Uterus (tissue), 4 donors: Measurements from ENCODE around the gene SYT14. TPM values are rescaled to one million over a fixed set of nuclear protein-coding genes. Genes with fewer than 3 reads are reported as not detected.
"Not testable (repeated sequence)": the region's sequence is repeated elsewhere in the genome, so short reads cannot be mapped to it uniquely, and the experiment has no call there.

Source experiments
- DNase-seq, 2 donors: peaks; one replicate each; pipeline ENCODE4 v3.0.0-alpha.2; 2019 to 2020
- H3K27ac ChIP-seq, 2 donors: fragments of 200-600 bp; sonication (generic); 1 replicate in 1 of 2; 2 replicates in 1 of 2; pipeline ENCODE4 v1.5.1; 2016 to 2018
- H3K27me3 ChIP-seq, 2 donors: fragments of 200-600 bp; sonication (generic); one replicate each; pipeline ENCODE4 v1.5.1; 2018 to 2019; ENCODE audit warnings: control low read depth in 1 of 2
- H3K36me3 ChIP-seq, 2 donors: fragments of 200-600 bp; sonication (generic); one replicate each; pipeline ENCODE4 v1.5.1; 2019; ENCODE audit warnings: control low read depth in 1 of 2
- H3K4me1 ChIP-seq, 2 donors: fragments of 200-600 bp; sonication (generic); one replicate each; pipeline ENCODE4 v1.5.1; 2018 to 2019; ENCODE audit warnings: control low read depth in 1 of 2
- H3K4me3 ChIP-seq, 2 donors: fragments of 200-600 bp; sonication (generic); 1 replicate in 1 of 2; 2 replicates in 1 of 2; pipeline ENCODE4 v1.5.1; 2018 to 2019; ENCODE audit warnings: mild to moderate bottlenecking in 1 of 2
- H3K9me3 ChIP-seq, 2 donors: fragments of 200-600 bp; sonication (generic); one replicate each; pipeline ENCODE4 v1.5.1; 2019; ENCODE audit warnings: control low read depth in 1 of 2
- CTCF ChIP-seq, 4 experiments: fragments of 200-600 bp in 2 of 4; fragments of 450-650 bp in 2 of 4; sonication (generic) in 2 of 4; IDR thresholded peaks; one replicate each; pipeline ENCODE4 v1.5.1; 2016 to 2019; ENCODE audit warnings: antibody characterized with exemption in 4 of 4, mild to moderate bottlenecking in 2 of 4, moderate library complexity in 1 of 4
- POLR2A ChIP-seq, 2 donors: fragments of 450-650 bp; IDR thresholded peaks; one replicate each; pipeline ENCODE4 v1.6.1; 2016; ENCODE audit warnings: antibody characterized with exemption in 2 of 2, mild to moderate bottlenecking in 1 of 2, moderate library complexity in 1 of 2
- intact Hi-C: fragments of 100-400 bp; cut with DNase I; formaldehyde crosslinking; loops from one replicate; pipeline ENCODE4 v1.15.1; 2023; ENCODE audit warnings: low total_unique reads
- total RNA-seq, 4 donors: library from RNA; depleted of rRNA in 3 of 4; stranded (reverse); fragments of >200 nt in 3 of 4; gene quantifications; one replicate each; pipeline versions ENCODE4 v1.1.0 to v1.2.4, GENCODE V29; 2014 to 2023
- donor health status: DM: yes; HTN: yes; CAD: no.

Gene SYT14
- total RNA-seq, 4 donors from 2014 or later = under 0.01 to 1.0 TPM; not detected in 2

GRCh38 chr1:209960926-209961325 is 22.9 kb downstream of the SYT14 start:
- intact Hi-C loops = no loop called here
- Histone ChIP-seq H3K4me3 (no peak overlapping the region), H3K27me3 (no peaks in the 10 kb centered on the region), H3K4me1 (no peaks in the 10 kb centered on the region), H3K27ac (no peak overlapping the region), H3K9me3 (no peaks in the 10 kb centered on the region), H3K36me3 (no peaks in the 10 kb centered on the region)
- TF ChIP-seq POLR2A (IDR thresholded peaks at IDR 0.05) (no peak), CTCF (IDR thresholded peaks at IDR 0.05) (no peak)
- DNase-seq = no peak

GRCh38 chr1:209962388-209962787 is 24.4 kb downstream of the SYT14 start:
- intact Hi-C loops = no loop called here

GRCh38 chr1:209962856-209963255 is 24.8 kb downstream of the SYT14 start:
- Histone ChIP-seq H3K36me3 (no peaks in the 10 kb centered on the region), H3K27me3 (no peaks in the 10 kb centered on the region), H3K27ac (no peak overlapping the region), H3K4me3 (no peak overlapping the region), H3K9me3 (no peaks in the 10 kb centered on the region), H3K4me1 (no peaks in the 10 kb centered on the region)
- TF ChIP-seq CTCF (IDR thresholded peaks at IDR 0.05) = no peak
- no peak for TF ChIP-seq POLR2A (IDR thresholded peaks at IDR 0.05)
- intact Hi-C loops = no loop called here
- no peak for DNase-seq

More at GRCh38 chr1:209962388-209962787, 24.4 kb downstream of the SYT14 start:
- Histone ChIP-seq H3K27ac (no peak overlapping the region), H3K4me1 (no peaks in the 10 kb centered on the region), H3K9me3 (no peaks in the 10 kb centered on the region), H3K4me3 (no peak overlapping the region), H3K27me3 (no peaks in the 10 kb centered on the region), H3K36me3 (no peaks in the 10 kb centered on the region)
- no peak for TF ChIP-seq POLR2A (IDR thresholded peaks at IDR 0.05)
- no peak for TF ChIP-seq CTCF (IDR thresholded peaks at IDR 0.05)
- no peak for DNase-seq

GRCh38 chr1:209965996-209966395 is 28.0 kb downstream of the SYT14 start:
- H3K36me3 ChIP-seq = no peaks in the 10 kb centered on the region
- H3K4me1 ChIP-seq = no peaks in the 10 kb centered on the region
- TF ChIP-seq POLR2A (IDR thresholded peaks at IDR 0.05) (no peak), CTCF (IDR thresholded peaks at IDR 0.05) (no peak)
- no peak overlapping the region for H3K27ac ChIP-seq
- no peak for DNase-seq
- intact Hi-C loops = no loop called here
- H3K4me3 ChIP-seq = no peak overlapping the region
- H3K9me3 ChIP-seq = no peaks in the 10 kb centered on the region
- H3K27me3 ChIP-seq = no peaks in the 10 kb centered on the region

- H3K4me1 ChIP-seq, H3K27ac ChIP-seq, H3K9me3 ChIP-seq, H3K36me3 ChIP-seq, DNase-seq, H3K27me3 ChIP-seq, H3K4me3 ChIP-seq, intact Hi-C loops: not testable (repeated sequence)
Measured at GRCh38 chr1:209978721-209979120, 40.7 kb downstream of the SYT14 start.

GRCh38 chr1:209983953-209984352 is 45.9 kb downstream of the SYT14 start:
- no peaks in the 10 kb centered on the region for H3K9me3 ChIP-seq
- H3K4me1 ChIP-seq = no peaks in the 10 kb centered on the region
- TF ChIP-seq POLR2A (IDR thresholded peaks at IDR 0.05) (no peak), CTCF (IDR thresholded peaks at IDR 0.05) (no peak)
- intact Hi-C loops = no loop called here
- no peaks in the 10 kb centered on the region for H3K36me3 ChIP-seq
- H3K27ac ChIP-seq = no peak overlapping the region
- DNase-seq = no peak
- no peaks in the 10 kb centered on the region for H3K27me3 ChIP-seq
- no peak overlapping the region for H3K4me3 ChIP-seq
